ENCODE data around the gene PHF21B.

GRCh38 chr22:44962741-44963454, 46.9 kb downstream of the PHF21B start:
- no peak for TF ChIP-seq POLR2AphosphoS5 (IDR thresholded peaks at IDR 0.05; ENCODE audit: insufficient read depth, low read depth, low read length)
- no peak for TF ChIP-seq EZH2 (IDR thresholded peaks at IDR 0.05; ENCODE audit: borderline replicate concordance, low read depth, low read length, severe bottlenecking)
- no peak for TF ChIP-seq CTCF (IDR thresholded peaks at IDR 0.05; ENCODE audit: extremely low read depth in 1 of 2, insufficient read depth in 1 of 2, low read depth in 1 of 2, low read length in 2 of 2)
